ENCODE data around the gene SNRNP200. TPM values are rescaled to one million over a fixed set of nuclear protein-coding genes. Genes with fewer than 3 reads are reported as not detected.

SNRNP200 gene
- total and polyA plus RNA-seq, 4 donors: 65.9 to 106 (median 88.0) TPM

DNA sequence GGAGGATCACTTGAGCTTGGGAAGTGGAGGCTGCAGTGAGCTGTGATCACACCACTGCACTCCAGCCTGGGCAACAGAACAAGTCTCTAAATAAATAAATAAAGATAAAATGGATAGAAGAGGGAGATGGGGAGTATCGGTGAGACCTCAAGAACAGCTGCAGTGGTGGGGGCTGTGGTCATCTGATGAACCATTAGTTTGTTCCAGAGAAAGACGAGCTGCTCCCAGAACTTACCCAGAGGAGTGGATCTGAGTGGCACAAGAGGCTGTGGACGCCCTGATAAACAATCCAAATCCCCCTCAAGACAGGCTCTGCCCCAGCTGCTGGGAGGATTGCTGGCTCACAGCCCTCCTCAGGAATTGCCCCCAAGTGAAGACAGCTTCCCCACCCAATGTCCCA, 66.3 kb downstream of the SNRNP200 start:
- no peak overlapping the region for H3K4me3 ChIP-seq
- 88% methylated on average over 3 of the region's 3 CpGs for WGBS, 2 donors
- no peaks in the 10 kb centered on the region for H3K9me3 ChIP-seq (ENCODE audit: control insufficient read depth in 4 of 4, insufficient read depth in 3 of 4, low read length in 3 of 4)
- H3K4me1 ChIP-seq (ENCODE audit: control insufficient read depth in 5 of 5, insufficient read depth in 5 of 5, low read length in 5 of 5): peaks cover 0 to 5% (median 0%) of the 10 kb centered on the region in 5 donors
- H3K9ac ChIP-seq (ENCODE audit: insufficient read depth in 1 of 2, low read length in 2 of 2): no peak overlapping the region
- H3K36me3 ChIP-seq (ENCODE audit: control insufficient read depth in 4 of 4, insufficient read depth in 4 of 4, low read length in 4 of 4): peaks cover 0 to 9% (median 0%) of the 10 kb centered on the region in 4 donors
- no peak overlapping the region for H3K27ac ChIP-seq (ENCODE audit: low read depth in 1 of 2, low read length in 1 of 2)
- no peaks in the 10 kb centered on the region for H3K27me3 ChIP-seq (ENCODE audit: control insufficient read depth in 3 of 3, insufficient read depth in 3 of 3, low read length in 2 of 3)
- ATAC-seq (ENCODE audit: insufficient read depth, low FRiP score): no peak
- DNase-seq: no peak
- TF ChIP-seq, protein P1, sequence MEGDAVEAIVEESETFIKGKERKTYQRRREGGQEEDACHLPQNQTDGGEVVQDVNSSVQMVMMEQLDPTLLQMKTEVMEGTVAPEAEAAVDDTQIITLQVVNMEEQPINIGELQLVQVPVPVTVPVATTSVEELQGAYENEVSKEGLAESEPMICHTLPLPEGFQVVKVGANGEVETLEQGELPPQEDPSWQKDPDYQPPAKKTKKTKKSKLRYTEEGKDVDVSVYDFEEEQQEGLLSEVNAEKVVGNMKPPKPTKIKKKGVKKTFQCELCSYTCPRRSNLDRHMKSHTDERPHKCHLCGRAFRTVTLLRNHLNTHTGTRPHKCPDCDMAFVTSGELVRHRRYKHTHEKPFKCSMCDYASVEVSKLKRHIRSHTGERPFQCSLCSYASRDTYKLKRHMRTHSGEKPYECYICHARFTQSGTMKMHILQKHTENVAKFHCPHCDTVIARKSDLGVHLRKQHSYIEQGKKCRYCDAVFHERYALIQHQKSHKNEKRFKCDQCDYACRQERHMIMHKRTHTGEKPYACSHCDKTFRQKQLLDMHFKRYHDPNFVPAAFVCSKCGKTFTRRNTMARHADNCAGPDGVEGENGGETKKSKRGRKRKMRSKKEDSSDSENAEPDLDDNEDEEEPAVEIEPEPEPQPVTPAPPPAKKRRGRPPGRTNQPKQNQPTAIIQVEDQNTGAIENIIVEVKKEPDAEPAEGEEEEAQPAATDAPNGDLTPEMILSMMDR (IDR thresholded peaks at IDR 0.05; ENCODE audit: control extremely low read depth, extremely low read depth): no peak

GRCh38 chr2:96238266-96238665, 67.1 kb downstream of the SNRNP200 start:
- Histone ChIP-seq H3K27ac (ENCODE audit: low read depth in 1 of 2, low read length in 1 of 2) (no peak overlapping the region), H3K36me3 (ENCODE audit: control insufficient read depth in 4 of 4, insufficient read depth in 4 of 4, low read length in 4 of 4) (peaks cover 0 to 9% (median 0%) of the 10 kb centered on the region in 4 donors), H3K9ac (ENCODE audit: insufficient read depth in 1 of 2, low read length in 2 of 2) (no peak overlapping the region), H3K4me1 (ENCODE audit: control insufficient read depth in 5 of 5, insufficient read depth in 5 of 5, low read length in 5 of 5) (peaks cover 0 to 7% (median 0%) of the 10 kb centered on the region in 5 donors), H3K9me3 (ENCODE audit: control insufficient read depth in 4 of 4, insufficient read depth in 3 of 4, low read length in 3 of 4) (no peaks in the 10 kb centered on the region), H3K4me3 (no peak overlapping the region), H3K27me3 (ENCODE audit: control insufficient read depth in 3 of 3, insufficient read depth in 3 of 3, low read length in 2 of 3) (no peaks in the 10 kb centered on the region)
- DNase-seq (no peak), ATAC-seq (ENCODE audit: insufficient read depth, low FRiP score) (no peak)
- 96% methylated on average over 3 of the region's 3 CpGs for WGBS, 2 donors
- TF ChIP-seq, protein P1 (IDR thresholded peaks at IDR 0.05; ENCODE audit: control extremely low read depth, extremely low read depth): no peak

- Histone ChIP-seq H3K4me1 (ENCODE audit: control insufficient read depth in 5 of 5, insufficient read depth in 5 of 5, low read length in 5 of 5) (peaks cover 0 to 5% (median 0%) of the 10 kb centered on the region in 5 donors), H3K4me3 (no peak overlapping the region), H3K36me3 (ENCODE audit: control insufficient read depth in 4 of 4, insufficient read depth in 4 of 4, low read length in 4 of 4) (peaks cover 0 to 9% (median 0%) of the 10 kb centered on the region in 4 donors), H3K27ac (ENCODE audit: low read depth in 1 of 2, low read length in 1 of 2) (no peak overlapping the region), H3K9ac (ENCODE audit: insufficient read depth in 1 of 2, low read length in 2 of 2) (no peak overlapping the region), H3K27me3 (ENCODE audit: control insufficient read depth in 3 of 3, insufficient read depth in 3 of 3, low read length in 2 of 3) (no peaks in the 10 kb centered on the region), H3K9me3 (ENCODE audit: control insufficient read depth in 4 of 4, insufficient read depth in 3 of 4, low read length in 3 of 4) (no peaks in the 10 kb centered on the region)
- no peak for ATAC-seq (ENCODE audit: insufficient read depth, low FRiP score)
- TF ChIP-seq, protein P1 (IDR thresholded peaks at IDR 0.05; ENCODE audit: control extremely low read depth, extremely low read depth): no peak
- DNase-seq: no peak
- 95 to 100% methylated on average over 1 of the region's 1 CpG for WGBS, 2 donors
Observed at GRCh38 chr2:96236882-96237281, 68.5 kb downstream of the SNRNP200 start.

GRCh38 chr2:96233880-96234316, 71.4 kb downstream of the SNRNP200 start:
- peaks cover 0 to 4% (median 0%) of the 10 kb centered on the region in 5 donors for H3K4me1 ChIP-seq (ENCODE audit: control insufficient read depth in 5 of 5, insufficient read depth in 5 of 5, low read length in 5 of 5)
- H3K4me3 ChIP-seq: no peak overlapping the region
- no peaks in the 10 kb centered on the region for H3K9me3 ChIP-seq (ENCODE audit: control insufficient read depth in 4 of 4, insufficient read depth in 3 of 4, low read length in 3 of 4)
- DNase-seq: no peak
- no peak for ATAC-seq (ENCODE audit: insufficient read depth, low FRiP score)
- H3K9ac ChIP-seq (ENCODE audit: insufficient read depth in 1 of 2, low read length in 2 of 2): no peak overlapping the region
- no peak overlapping the region for H3K27ac ChIP-seq (ENCODE audit: low read depth in 1 of 2, low read length in 1 of 2)
- no peaks in the 10 kb centered on the region for H3K27me3 ChIP-seq (ENCODE audit: control insufficient read depth in 3 of 3, insufficient read depth in 3 of 3, low read length in 2 of 3)
- TF ChIP-seq, protein P1 (IDR thresholded peaks at IDR 0.05; ENCODE audit: control extremely low read depth, extremely low read depth): no peak
- H3K36me3 ChIP-seq (ENCODE audit: control insufficient read depth in 4 of 4, insufficient read depth in 4 of 4, low read length in 4 of 4): no peaks in the 10 kb centered on the region
- 71 to 81% methylated on average over 4 of the region's 4 CpGs for WGBS, 2 donors
